Measurements from ENCODE around the gene ADGRB3. TPM values are rescaled to one million over a fixed set of nuclear protein-coding genes. Genes with fewer than 3 reads are reported as not detected.
"Not testable (repeated sequence)": the region's sequence is repeated elsewhere in the genome, so short reads cannot be mapped to it uniquely, and the experiment has no call there.

Gene ADGRB3
- total RNA-seq, 4 donors from 2014 or later: 3.9 to 9.8 (median 7.2) TPM

- no peaks in the 10 kb centered on the region for H3K9me3 ChIP-seq
- H3K27me3 ChIP-seq: no peaks in the 10 kb centered on the region
- TF ChIP-seq POLR2A (IDR thresholded peaks at IDR 0.05) (no peak), EP300 (IDR thresholded peaks at IDR 0.05) (no peak), CTCF (IDR thresholded peaks at IDR 0.05) (no peak), POLR2AphosphoS5 (IDR thresholded peaks at IDR 0.05) (no peak)
- no peaks in the 10 kb centered on the region for H3K4me1 ChIP-seq
- ATAC-seq: no peak
- no peak overlapping the region for H3K27ac ChIP-seq
- no peaks in the 10 kb centered on the region for H3K36me3 ChIP-seq
- no peak overlapping the region for H3K4me3 ChIP-seq
Observed at GRCh38 chr6:68975816-68976215, 340.7 kb downstream of the ADGRB3 start.

- Histone ChIP-seq H3K27me3 (no peaks in the 10 kb centered on the region), H3K4me3 (no peak overlapping the region), H3K9me3 (no peaks in the 10 kb centered on the region), H3K27ac (no peak overlapping the region), H3K36me3 (no peaks in the 10 kb centered on the region), H3K4me1 (no peaks in the 10 kb centered on the region)
- ATAC-seq: no peak
- no peak for TF ChIP-seq POLR2A (IDR thresholded peaks at IDR 0.05)
- no peak for TF ChIP-seq EP300 (IDR thresholded peaks at IDR 0.05)
- no peak for TF ChIP-seq CTCF (IDR thresholded peaks at IDR 0.05)
- TF ChIP-seq POLR2AphosphoS5 (IDR thresholded peaks at IDR 0.05): no peak
- 63 to 83% methylated on average over 4 of the region's 4 CpGs for WGBS, 2 donors (ENCODE audit: low coverage in 1 of 2)
Observed at GRCh38 chr6:68976260-68976659, 341.2 kb downstream of the ADGRB3 start.

GRCh38 chr6:68978411-68978810 is 343.3 kb downstream of the ADGRB3 start:
- Histone ChIP-seq H3K36me3 (no peaks in the 10 kb centered on the region), H3K4me3 (no peak overlapping the region), H3K27ac (no peak overlapping the region), H3K27me3 (no peaks in the 10 kb centered on the region), H3K4me1 (no peaks in the 10 kb centered on the region), H3K9me3 (no peaks in the 10 kb centered on the region)
- TF ChIP-seq POLR2AphosphoS5 (IDR thresholded peaks at IDR 0.05) (no peak), POLR2A (IDR thresholded peaks at IDR 0.05) (no peak), EP300 (IDR thresholded peaks at IDR 0.05) (no peak), CTCF (IDR thresholded peaks at IDR 0.05) (no peak)
- no peak for ATAC-seq

GRCh38 chr6:68981668-68982067 is 346.6 kb downstream of the ADGRB3 start:
- not testable (repeated sequence) for H3K4me1 ChIP-seq, H3K9me3 ChIP-seq, H3K36me3 ChIP-seq, H3K27ac ChIP-seq, H3K27me3 ChIP-seq, H3K4me3 ChIP-seq, ATAC-seq
- 92 to 100% methylated on average over 2 to 6 of the region's 7 CpGs for whole genome bisulfite sequencing, 2 donors (ENCODE audit: low coverage in 1 of 2)

- TF ChIP-seq POLR2A (IDR thresholded peaks at IDR 0.05) (no peak), POLR2AphosphoS5 (IDR thresholded peaks at IDR 0.05) (no peak), EP300 (IDR thresholded peaks at IDR 0.05) (no peak), CTCF (IDR thresholded peaks at IDR 0.05) (no peak)
- no peaks in the 10 kb centered on the region for H3K4me1 ChIP-seq
- no peaks in the 10 kb centered on the region for H3K36me3 ChIP-seq
Observed at GRCh38 chr6:68988698-68989097, 353.6 kb downstream of the ADGRB3 start.

GRCh38 chr6:68990317-68990716 is 355.2 kb downstream of the ADGRB3 start:
- TF ChIP-seq POLR2AphosphoS5 (IDR thresholded peaks at IDR 0.05): no peak
- TF ChIP-seq POLR2A (IDR thresholded peaks at IDR 0.05): no peak
- no peak for TF ChIP-seq EP300 (IDR thresholded peaks at IDR 0.05)
- TF ChIP-seq CTCF (IDR thresholded peaks at IDR 0.05): no peak
- ATAC-seq: no peak

More at GRCh38 chr6:68988698-68989097, 353.6 kb downstream of the ADGRB3 start:
- no peak overlapping the region for H3K4me3 ChIP-seq
- ATAC-seq: no peak
- no peaks in the 10 kb centered on the region for H3K27me3 ChIP-seq
- H3K9me3 ChIP-seq: no peaks in the 10 kb centered on the region
- no peak overlapping the region for H3K27ac ChIP-seq
- WGBS, 2 donors (ENCODE audit: low coverage in 1 of 2): 86 to 100% methylated on average over 1 to 2 of the region's 2 CpGs

More at GRCh38 chr6:68990317-68990716, 355.2 kb downstream of the ADGRB3 start:
- no peak overlapping the region for H3K4me3 ChIP-seq
- H3K27ac ChIP-seq: no peak overlapping the region
- no peaks in the 10 kb centered on the region for H3K27me3 ChIP-seq
- no peaks in the 10 kb centered on the region for H3K4me1 ChIP-seq
- 52 to 68% methylated on average over 4 of the region's 4 CpGs for WGBS, 2 donors (ENCODE audit: low coverage in 1 of 2)
- no peaks in the 10 kb centered on the region for H3K9me3 ChIP-seq
- H3K36me3 ChIP-seq: no peaks in the 10 kb centered on the region
